ENCODE measurements around the gene CRIM1.

DNA sequence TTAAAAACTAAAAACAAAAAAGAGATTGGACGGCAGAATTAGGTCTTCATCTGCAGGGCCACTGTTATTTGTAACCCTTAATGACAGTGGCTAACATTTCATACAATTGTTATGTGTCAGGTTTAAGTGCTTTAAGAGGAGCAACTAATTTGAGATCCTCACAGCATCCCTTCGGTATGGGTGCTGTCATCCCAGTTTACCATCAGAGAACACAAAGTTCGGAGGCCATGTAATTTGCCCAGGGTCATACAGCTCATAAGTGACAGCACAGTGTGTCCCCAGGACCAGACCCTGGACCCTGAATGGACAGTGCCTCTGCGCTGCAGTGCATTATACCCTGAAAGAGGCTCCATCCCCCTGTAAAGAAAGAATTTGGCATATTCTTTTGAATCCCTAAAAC is 127.7 kb downstream of the CRIM1 start:
- no peak for TF ChIP-seq ZFP30 (CRISPR knock-in tag; IDR thresholded peaks at IDR 0.05)
- TF ChIP-seq ZC3H10 (CRISPR knock-in tag; IDR thresholded peaks at IDR 0.05) = no peak
- TF ChIP-seq BACH2 (CRISPR knock-in tag; IDR thresholded peaks at IDR 0.05; ENCODE audit: borderline replicate concordance) = no peak
- TF ChIP-seq ZNF70 (CRISPR knock-in tag; IDR thresholded peaks at IDR 0.05) = no peak
- TF ChIP-seq ZNF565 (CRISPR knock-in tag; conservative IDR thresholded peaks at IDR 0.05; ENCODE audit: low read depth) = no peak
- TF ChIP-seq RARB (CRISPR knock-in tag; IDR thresholded peaks at IDR 0.05) = no peak
- no peak for TF ChIP-seq SNAI2 (CRISPR knock-in tag; IDR thresholded peaks at IDR 0.05)
- no peak for TF ChIP-seq PATZ1 (CRISPR knock-in tag; IDR thresholded peaks at IDR 0.05; ENCODE audit: borderline replicate concordance)
- TF ChIP-seq CREB5 (CRISPR knock-in tag; IDR thresholded peaks at IDR 0.05; ENCODE audit: low read depth) = no peak
- no peak for TF ChIP-seq TOX (CRISPR knock-in tag; IDR thresholded peaks at IDR 0.05; ENCODE audit: borderline replicate concordance)
- no peak for TF ChIP-seq TCF4 (CRISPR knock-in tag; IDR thresholded peaks at IDR 0.05; ENCODE audit: borderline replicate concordance)
